ENCODE data around the gene HEPN1. TPM values are rescaled to one million over a fixed set of nuclear protein-coding genes. Genes with fewer than 3 reads are reported as not detected.

The HEPN1 gene
- total RNA-seq, 1 donor from 2014 or later: not detected

DNA sequence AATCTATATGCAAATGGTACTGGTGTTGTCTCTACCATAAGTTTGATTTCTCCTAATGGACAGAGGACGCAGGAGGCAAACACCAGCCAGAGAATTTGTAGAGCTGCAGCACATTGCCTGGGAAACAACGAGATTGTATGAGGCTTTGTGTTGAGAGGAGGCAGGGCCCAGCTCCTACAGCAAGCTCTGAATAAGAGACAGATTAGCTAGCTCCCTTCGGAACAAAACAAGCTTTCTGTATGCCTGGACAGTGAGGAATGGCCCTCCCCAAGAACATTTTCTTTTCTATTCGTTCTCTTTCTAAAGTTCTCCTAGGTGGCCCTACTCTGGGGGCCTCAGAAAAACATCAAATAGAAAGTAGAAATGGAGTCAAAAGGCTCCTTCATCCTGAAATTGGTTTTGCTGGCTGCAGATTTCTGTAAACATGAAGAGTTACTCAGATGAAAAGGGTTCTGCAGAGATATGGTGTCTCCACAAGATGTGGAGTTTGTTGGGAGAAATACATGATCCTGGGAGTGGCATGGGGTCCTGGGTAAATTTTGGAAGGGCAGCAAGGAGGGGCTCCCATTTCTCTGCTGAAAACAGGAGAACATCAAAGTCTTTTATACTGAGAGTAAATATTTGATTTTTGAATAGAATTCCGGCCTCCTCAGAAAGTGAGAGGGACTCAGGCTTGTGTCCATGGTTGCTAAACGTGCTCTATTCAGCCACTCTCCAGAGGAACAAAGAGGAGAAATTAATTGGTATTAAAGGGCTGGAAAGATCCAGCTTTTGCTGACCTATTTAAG, 23.6 kb downstream of the HEPN1 start:
- no peaks in the 10 kb centered on the region for H3K36me3 ChIP-seq (ENCODE audit: control insufficient read depth, insufficient read depth, low read length)
- H3K27me3 ChIP-seq (ENCODE audit: control insufficient read depth, insufficient read depth, low read length): no peaks in the 10 kb centered on the region
- FAIRE-seq: no peak
- DNase-seq (ENCODE audit: low read depth): no peak
- TF ChIP-seq, protein P1, sequence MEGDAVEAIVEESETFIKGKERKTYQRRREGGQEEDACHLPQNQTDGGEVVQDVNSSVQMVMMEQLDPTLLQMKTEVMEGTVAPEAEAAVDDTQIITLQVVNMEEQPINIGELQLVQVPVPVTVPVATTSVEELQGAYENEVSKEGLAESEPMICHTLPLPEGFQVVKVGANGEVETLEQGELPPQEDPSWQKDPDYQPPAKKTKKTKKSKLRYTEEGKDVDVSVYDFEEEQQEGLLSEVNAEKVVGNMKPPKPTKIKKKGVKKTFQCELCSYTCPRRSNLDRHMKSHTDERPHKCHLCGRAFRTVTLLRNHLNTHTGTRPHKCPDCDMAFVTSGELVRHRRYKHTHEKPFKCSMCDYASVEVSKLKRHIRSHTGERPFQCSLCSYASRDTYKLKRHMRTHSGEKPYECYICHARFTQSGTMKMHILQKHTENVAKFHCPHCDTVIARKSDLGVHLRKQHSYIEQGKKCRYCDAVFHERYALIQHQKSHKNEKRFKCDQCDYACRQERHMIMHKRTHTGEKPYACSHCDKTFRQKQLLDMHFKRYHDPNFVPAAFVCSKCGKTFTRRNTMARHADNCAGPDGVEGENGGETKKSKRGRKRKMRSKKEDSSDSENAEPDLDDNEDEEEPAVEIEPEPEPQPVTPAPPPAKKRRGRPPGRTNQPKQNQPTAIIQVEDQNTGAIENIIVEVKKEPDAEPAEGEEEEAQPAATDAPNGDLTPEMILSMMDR (IDR thresholded peaks at IDR 0.05; ENCODE audit: insufficient read depth, low read length, severe bottlenecking): no peak
- no peak overlapping the region for H3K4me3 ChIP-seq (ENCODE audit: low read depth, low read length)

DNA sequence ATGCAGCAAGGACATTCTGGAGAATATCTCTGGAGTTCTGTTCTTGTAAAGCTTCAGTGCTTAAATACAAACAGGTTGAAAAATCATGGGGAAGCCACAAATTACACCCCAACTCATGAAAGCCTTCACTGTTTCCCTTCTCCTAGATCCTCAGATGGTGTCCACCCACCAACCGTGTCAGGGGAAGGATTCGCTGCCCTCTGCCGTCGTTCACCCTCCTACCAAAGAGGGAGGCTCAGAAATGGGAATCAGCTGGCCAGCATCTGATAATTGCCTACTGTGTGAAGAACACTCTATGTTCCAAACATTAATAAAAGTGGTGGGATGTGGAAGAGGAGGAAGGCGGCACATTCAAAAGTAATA, 24.2 kb downstream of the HEPN1 start:
- DNase-seq (ENCODE audit: low read depth): no peak
- no peaks in the 10 kb centered on the region for H3K36me3 ChIP-seq (ENCODE audit: control insufficient read depth, insufficient read depth, low read length)
- H3K4me3 ChIP-seq (ENCODE audit: low read depth, low read length): no peak overlapping the region
- TF ChIP-seq, protein P1 (IDR thresholded peaks at IDR 0.05; ENCODE audit: insufficient read depth, low read length, severe bottlenecking): no peak
- no peak for FAIRE-seq
- no peaks in the 10 kb centered on the region for H3K27me3 ChIP-seq (ENCODE audit: control insufficient read depth, insufficient read depth, low read length)

DNA sequence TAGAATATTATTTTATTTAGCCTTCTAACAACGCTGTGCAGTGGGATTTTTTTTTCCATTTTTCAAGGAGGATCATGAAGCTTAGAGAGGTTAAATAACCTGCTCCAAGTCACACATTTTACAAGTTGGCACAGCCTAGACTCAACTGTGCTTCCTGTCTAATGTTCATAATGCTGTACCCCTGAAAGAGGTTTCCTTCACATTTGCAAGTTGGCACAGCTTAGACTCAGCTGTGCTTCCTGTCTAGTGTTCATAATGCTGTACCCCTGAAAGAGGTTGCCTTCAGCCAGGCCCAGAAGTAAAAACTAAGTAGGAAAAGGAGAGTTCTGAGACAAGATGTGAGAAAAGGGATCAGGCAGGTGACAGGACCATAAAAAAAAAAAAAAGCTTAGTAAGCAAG, 24.7 kb downstream of the HEPN1 start:
- FAIRE-seq: no peak
- Histone ChIP-seq H3K4me3 (ENCODE audit: low read depth, low read length) (no peak overlapping the region), H3K27me3 (ENCODE audit: control insufficient read depth, insufficient read depth, low read length) (no peaks in the 10 kb centered on the region), H3K36me3 (ENCODE audit: control insufficient read depth, insufficient read depth, low read length) (no peaks in the 10 kb centered on the region)
- TF ChIP-seq, protein P1 (IDR thresholded peaks at IDR 0.05; ENCODE audit: insufficient read depth, low read length, severe bottlenecking): no peak
- DNase-seq (ENCODE audit: low read depth): no peak

DNA sequence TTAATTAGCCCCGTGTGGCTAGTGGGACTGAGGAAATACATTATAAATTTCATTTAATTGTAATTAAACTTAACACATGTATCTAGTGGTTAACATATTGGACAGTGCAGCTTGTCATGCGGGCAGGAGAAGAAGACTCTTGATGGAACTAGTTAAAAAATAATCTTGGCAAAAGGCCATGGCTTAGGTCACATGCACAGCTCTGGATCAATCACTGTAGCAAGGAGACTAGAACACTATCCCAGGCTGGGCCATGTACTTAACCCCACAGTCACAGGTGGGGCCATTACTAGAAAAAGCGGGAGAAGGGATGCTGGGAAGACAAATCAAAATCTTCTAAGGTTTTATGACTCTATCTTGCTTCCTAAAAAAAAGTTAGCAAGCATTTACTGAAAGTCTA, 25.5 kb downstream of the HEPN1 start:
- TF ChIP-seq, protein P1 (IDR thresholded peaks at IDR 0.05; ENCODE audit: insufficient read depth, low read length, severe bottlenecking): no peak
- no peak for FAIRE-seq

DNA sequence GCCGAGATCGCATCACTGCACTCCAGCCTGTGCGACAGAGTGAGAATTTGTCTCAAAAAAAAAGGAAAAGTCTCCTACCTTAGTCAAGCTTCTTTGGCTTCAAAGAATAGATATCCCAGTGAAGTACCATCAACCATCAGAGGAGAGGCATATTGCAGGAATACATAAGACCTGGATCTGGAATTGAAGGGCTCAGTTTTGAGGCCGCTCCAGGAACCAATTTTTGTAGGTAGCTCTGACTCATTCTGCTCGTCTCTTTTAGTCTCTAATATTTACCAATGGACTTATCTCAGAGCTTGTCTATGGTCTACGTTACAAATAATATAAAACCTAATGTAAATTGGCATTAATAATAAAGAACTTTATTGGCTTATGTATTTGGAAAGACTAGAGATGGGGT, 26.8 kb downstream of the HEPN1 start:
- no peak for FAIRE-seq
- H3K27me3 ChIP-seq (ENCODE audit: control insufficient read depth, insufficient read depth, low read length): no peaks in the 10 kb centered on the region
- TF ChIP-seq, protein P1 (IDR thresholded peaks at IDR 0.05; ENCODE audit: insufficient read depth, low read length, severe bottlenecking): no peak
- H3K4me3 ChIP-seq (ENCODE audit: low read depth, low read length): no peak overlapping the region
- no peaks in the 10 kb centered on the region for H3K36me3 ChIP-seq (ENCODE audit: control insufficient read depth, insufficient read depth, low read length)
- no peak for DNase-seq (ENCODE audit: low read depth)

More for the DNA sequence above, 25.5 kb downstream of the HEPN1 start:
- H3K27me3 ChIP-seq (ENCODE audit: control insufficient read depth, insufficient read depth, low read length): no peaks in the 10 kb centered on the region
- no peak overlapping the region for H3K4me3 ChIP-seq (ENCODE audit: low read depth, low read length)
- no peak for DNase-seq (ENCODE audit: low read depth)
- no peaks in the 10 kb centered on the region for H3K36me3 ChIP-seq (ENCODE audit: control insufficient read depth, insufficient read depth, low read length)

DNA sequence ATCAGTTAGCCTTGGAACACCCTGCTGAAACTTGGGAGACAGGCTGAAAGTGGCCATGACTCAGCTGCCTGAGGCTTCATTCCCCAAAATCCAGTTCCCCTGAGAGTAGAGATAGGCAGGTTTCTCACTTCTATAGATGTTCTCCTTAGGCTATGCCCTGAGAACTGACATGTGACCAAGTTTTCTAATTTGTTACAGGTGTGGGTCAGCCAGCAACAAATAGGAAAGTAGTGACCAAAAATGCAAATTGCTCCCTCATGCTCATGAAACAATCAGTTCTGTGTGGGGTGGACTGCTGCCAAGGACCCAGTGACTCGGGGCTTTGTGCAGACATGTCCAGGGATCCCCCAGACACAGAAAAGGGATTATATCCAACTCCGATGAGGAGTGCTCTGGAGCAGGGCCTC, 27.7 kb downstream of the HEPN1 start:
- no peaks in the 10 kb centered on the region for H3K36me3 ChIP-seq (ENCODE audit: control insufficient read depth, insufficient read depth, low read length)
- FAIRE-seq: no peak
- H3K27me3 ChIP-seq (ENCODE audit: control insufficient read depth, insufficient read depth, low read length): no peaks in the 10 kb centered on the region
- TF ChIP-seq, protein P1 (IDR thresholded peaks at IDR 0.05; ENCODE audit: insufficient read depth, low read length, severe bottlenecking): no peak
- peak; percentile 68 for DNase-seq (ENCODE audit: low read depth)
- no peak overlapping the region for H3K4me3 ChIP-seq (ENCODE audit: low read depth, low read length)
